Measurements from ENCODE around the gene MMP14. TPM values are rescaled to one million over a fixed set of nuclear protein-coding genes. Genes with fewer than 3 reads are reported as not detected.

Gene MMP14
- total and polyA plus RNA-seq, 2 of the 13 experiments (the other 11 are each of a cell fraction or from before 2014, with no cell fraction given), result 5.2 to 9.8 TPM

- TF ChIP-seq AFF4 (CRISPR knock-in tag; IDR thresholded peaks at IDR 0.05) (no peak), PATZ1 (CRISPR knock-in tag; IDR thresholded peaks at IDR 0.05) (no peak), ZBTB2 (CRISPR knock-in tag; IDR thresholded peaks at IDR 0.05; ENCODE audit: low read depth) (no peak), ZBTB34 (CRISPR knock-in tag; IDR thresholded peaks at IDR 0.05) (no peak), E2F2 (CRISPR knock-in tag; IDR thresholded peaks at IDR 0.05; ENCODE audit: borderline replicate concordance) (no peak), HDAC2 (CRISPR knock-in tag; IDR thresholded peaks at IDR 0.05) (0 out of 2 replicates have a peak, but pooled peaks have one; percentile 8), TOE1 (CRISPR knock-in tag; IDR thresholded peaks at IDR 0.05) (no peak), DZIP1 (CRISPR knock-in tag; IDR thresholded peaks at IDR 0.05) (0 out of 2 replicates have a peak, but pooled peaks have one; percentile 45), IKZF5 (CRISPR knock-in tag; IDR thresholded peaks at IDR 0.05) (peak; percentile 39; the same call in 1 of the 2 replicates), HMG20B (CRISPR knock-in tag; conservative IDR thresholded peaks at IDR 0.05) (no peak), FOSL1 (CRISPR knock-in tag; IDR thresholded peaks at IDR 0.05; ENCODE audit: borderline replicate concordance) (no peak), ZNF563 (CRISPR knock-in tag; IDR thresholded peaks at IDR 0.05) (no peak), ZSCAN29 (CRISPR knock-in tag; conservative IDR thresholded peaks at IDR 0.05) (no peak)
Measured at GRCh38 chr14:22819151-22819988, 17.0 kb upstream of the MMP14 start (continued).
